ENCODE data around the gene PPFIA1. TPM values are rescaled to one million over a fixed set of nuclear protein-coding genes. Genes with fewer than 3 reads are reported as not detected.

Gene PPFIA1
- total and polyA plus RNA-seq, 9 donors = 20.5 to 60.3 (median 37.8) TPM

DNA sequence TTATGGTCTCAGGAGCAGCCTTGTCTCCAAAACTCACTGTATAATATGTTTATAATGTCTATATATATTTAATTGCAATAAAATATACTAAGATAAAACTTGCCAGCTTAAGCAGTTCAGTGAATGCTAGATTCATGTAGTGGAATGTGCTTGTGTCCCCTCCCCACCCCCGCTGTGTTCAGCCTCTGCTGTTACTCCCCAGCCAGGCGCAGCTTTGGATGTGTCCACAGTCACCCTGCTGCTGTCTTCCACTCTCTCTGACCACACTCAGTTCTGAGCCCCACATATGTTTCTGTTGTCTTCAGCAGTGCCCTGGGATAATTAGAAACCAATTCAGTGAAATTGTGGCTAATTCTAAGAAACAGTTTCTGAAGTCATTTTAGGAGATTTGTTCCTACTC is 52.2 kb downstream of the PPFIA1 start:
- Histone ChIP-seq H3K36me3 (no peaks in the 10 kb centered on the region), H3K4me3 (no peak overlapping the region), H3K27ac (no peak overlapping the region), H3K4me1 (ENCODE audit: insufficient read depth) (peaks cover 3% of the 10 kb centered on the region), H3K27me3 (no peaks in the 10 kb centered on the region), H3K9me3 (no peaks in the 10 kb centered on the region)
- intact Hi-C loops (cut with DNase I) = loop anchor here in 1 of 4 donors (5.0 kb wide), 1 partner anchor 50 kb away; the partner anchor contains the start of gene PPFIA1
- 87 to 90% (median 89%) methylated on average over 2 of the region's 2 CpGs for WGBS, 3 donors
- no peak for DNase-seq
- TF ChIP-seq, protein P1, sequence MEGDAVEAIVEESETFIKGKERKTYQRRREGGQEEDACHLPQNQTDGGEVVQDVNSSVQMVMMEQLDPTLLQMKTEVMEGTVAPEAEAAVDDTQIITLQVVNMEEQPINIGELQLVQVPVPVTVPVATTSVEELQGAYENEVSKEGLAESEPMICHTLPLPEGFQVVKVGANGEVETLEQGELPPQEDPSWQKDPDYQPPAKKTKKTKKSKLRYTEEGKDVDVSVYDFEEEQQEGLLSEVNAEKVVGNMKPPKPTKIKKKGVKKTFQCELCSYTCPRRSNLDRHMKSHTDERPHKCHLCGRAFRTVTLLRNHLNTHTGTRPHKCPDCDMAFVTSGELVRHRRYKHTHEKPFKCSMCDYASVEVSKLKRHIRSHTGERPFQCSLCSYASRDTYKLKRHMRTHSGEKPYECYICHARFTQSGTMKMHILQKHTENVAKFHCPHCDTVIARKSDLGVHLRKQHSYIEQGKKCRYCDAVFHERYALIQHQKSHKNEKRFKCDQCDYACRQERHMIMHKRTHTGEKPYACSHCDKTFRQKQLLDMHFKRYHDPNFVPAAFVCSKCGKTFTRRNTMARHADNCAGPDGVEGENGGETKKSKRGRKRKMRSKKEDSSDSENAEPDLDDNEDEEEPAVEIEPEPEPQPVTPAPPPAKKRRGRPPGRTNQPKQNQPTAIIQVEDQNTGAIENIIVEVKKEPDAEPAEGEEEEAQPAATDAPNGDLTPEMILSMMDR (IDR thresholded peaks at IDR 0.05) = no peak
- no peak for TF ChIP-seq POLR2A (IDR thresholded peaks at IDR 0.05)
- no peak for TF ChIP-seq EP300 (IDR thresholded peaks at IDR 0.05)

GRCh38 chr11:70323806-70324205 is 53.3 kb downstream of the PPFIA1 start:
- TF ChIP-seq, protein P1 (IDR thresholded peaks at IDR 0.05) = no peak
- no peak for TF ChIP-seq EP300 (IDR thresholded peaks at IDR 0.05)
- no peak for TF ChIP-seq POLR2A (IDR thresholded peaks at IDR 0.05)
- Histone ChIP-seq H3K36me3 (no peaks in the 10 kb centered on the region), H3K27ac (no peak overlapping the region), H3K4me3 (no peak overlapping the region), H3K27me3 (no peaks in the 10 kb centered on the region), H3K9me3 (no peaks in the 10 kb centered on the region), H3K4me1 (ENCODE audit: insufficient read depth) (peaks cover 3% of the 10 kb centered on the region)
- intact Hi-C loops (cut with DNase I) = loop anchor here in 1 of 4 donors (5.0 kb wide), 1 partner anchor 52 kb away; the partner anchor contains the start of gene PPFIA1
- no peak for DNase-seq
- 76 to 85% (median 81%) methylated on average over 1 of the region's 1 CpG for WGBS, 3 donors

DNA sequence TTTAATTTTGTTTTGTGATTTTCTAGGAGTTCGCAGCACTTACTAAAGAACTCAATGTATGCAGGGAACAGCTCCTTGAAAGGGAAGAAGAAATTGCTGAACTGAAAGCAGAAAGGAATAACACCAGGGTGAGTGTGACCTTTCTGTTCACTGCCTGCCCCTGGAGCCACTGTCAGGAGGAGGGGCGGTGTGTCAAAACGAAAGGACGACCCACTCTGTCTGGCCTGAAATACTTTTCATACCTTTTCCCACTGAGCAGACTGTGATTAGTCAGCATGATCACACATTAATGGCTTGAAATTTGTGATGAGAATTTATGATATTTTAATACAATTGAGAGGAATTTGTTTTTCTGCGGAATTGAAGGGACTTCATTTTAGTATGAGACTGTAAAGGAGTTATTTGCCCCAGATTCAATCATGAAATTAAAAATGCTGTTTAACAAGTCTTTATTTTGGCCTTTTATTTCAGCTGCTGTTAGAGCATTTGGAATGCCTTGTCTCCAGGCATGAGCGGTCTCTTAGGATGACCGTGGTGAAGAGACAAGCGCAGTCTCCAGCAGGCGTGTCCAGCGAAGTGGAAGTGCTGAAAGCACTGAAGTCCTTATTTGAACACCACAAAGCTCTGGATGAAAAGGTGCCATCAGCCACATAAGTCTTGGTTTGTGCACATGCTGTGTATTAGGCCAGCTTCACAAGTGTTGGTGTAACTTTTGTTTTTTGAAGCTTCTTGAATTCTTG is 54.1 kb downstream of the PPFIA1 start:
- Histone ChIP-seq H3K9me3 (no peaks in the 10 kb centered on the region), H3K4me3 (no peak overlapping the region), H3K27me3 (no peaks in the 10 kb centered on the region), H3K4me1 (ENCODE audit: insufficient read depth) (peaks cover 3% of the 10 kb centered on the region), H3K27ac (no peak overlapping the region), H3K36me3 (no peaks in the 10 kb centered on the region)
- intact Hi-C loops (cut with DNase I) = loop anchor here in 1 of 4 donors (5.0 kb wide), 1 partner anchor 52 kb away; the partner anchor contains the start of gene PPFIA1
- DNase-seq = no peak
- 69 to 76% (median 75%) methylated on average over 10 of the region's 10 CpGs for whole genome bisulfite sequencing, 3 donors
- TF ChIP-seq, protein P1 (IDR thresholded peaks at IDR 0.05) = no peak
- TF ChIP-seq EP300 (IDR thresholded peaks at IDR 0.05) = no peak
- TF ChIP-seq POLR2A (IDR thresholded peaks at IDR 0.05) = no peak

- H3K36me3 ChIP-seq = no peaks in the 10 kb centered on the region
- peak overlapping the region in 1 of 2 donors; percentile 59 for H3K27ac ChIP-seq
- intact Hi-C loops (cut with DNase I) = no loop called here
- WGBS, 3 donors = 86 to 93% (median 89%) methylated on average over 3 of the region's 3 CpGs
- no peak overlapping the region for H3K4me3 ChIP-seq
- H3K27me3 ChIP-seq = no peaks in the 10 kb centered on the region
- H3K9me3 ChIP-seq = no peaks in the 10 kb centered on the region
- H3K4me1 ChIP-seq (ENCODE audit: insufficient read depth) = peaks cover 3% of the 10 kb centered on the region
- TF ChIP-seq, protein P1 (IDR thresholded peaks at IDR 0.05) = no peak
- TF ChIP-seq POLR2A (IDR thresholded peaks at IDR 0.05) (no peak), EP300 (IDR thresholded peaks at IDR 0.05) (no peak)
- DNase-seq = no peak
These were observed 55.3 kb downstream of the PPFIA1 start for GRCh38 chr11:70325824-70326223.

Data from ovary (tissue), 9 donors.